HG03520 (cell line): ENCODE measurements around the gene GAPVD1.
"Not testable (repeated sequence)": the region's sequence is repeated elsewhere in the genome, so short reads cannot be mapped to it uniquely, and the experiment has no call there.

Experiments used
- ATAC-seq: cut with Tn5 transposase; IDR thresholded peaks from one replicate; pipeline ENCODE4 v1.9.1; 2021; ENCODE audit warnings: mild to moderate bottlenecking, moderate library complexity; ENCODE audit not compliant: unreplicated experiment

GAPVD1 gene

DNA sequence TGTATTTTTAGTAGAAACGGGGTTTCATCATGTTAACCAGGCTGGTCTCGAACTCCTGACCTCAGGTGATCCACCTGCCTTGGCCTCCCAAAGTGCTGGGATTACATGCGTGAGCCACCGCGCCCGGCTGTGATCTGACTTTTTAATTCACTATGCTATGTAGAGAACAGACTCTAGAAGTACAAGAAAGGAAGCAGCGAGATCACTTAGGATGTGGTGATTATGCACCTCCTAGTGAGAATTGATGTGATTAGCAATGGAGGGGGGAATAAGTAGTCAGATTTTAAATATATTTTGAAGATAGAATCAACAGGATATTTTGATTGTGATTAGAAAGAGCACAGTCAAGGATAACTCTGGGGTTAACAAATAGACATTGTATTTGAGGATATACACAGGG, 36.3 kb downstream of the GAPVD1 start:
- ATAC-seq: no peak

DNA sequence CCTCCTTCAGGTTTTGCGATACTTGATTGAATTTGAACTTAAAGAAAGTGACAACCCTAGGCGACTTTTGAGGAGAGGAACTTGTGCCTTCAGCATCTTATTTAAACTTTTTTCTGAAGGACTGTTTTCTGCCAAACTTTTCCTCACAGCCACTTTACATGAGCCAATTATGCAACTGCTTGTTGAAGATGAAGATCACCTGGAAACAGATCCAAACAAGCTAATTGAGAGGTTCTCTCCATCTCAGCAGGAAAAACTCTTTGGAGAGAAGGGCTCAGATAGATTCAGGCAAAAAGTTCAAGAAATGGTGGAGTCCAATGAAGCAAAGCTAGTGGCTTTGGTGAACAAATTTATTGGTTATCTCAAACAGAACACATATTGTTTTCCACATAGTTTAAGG, 40.6 kb downstream of the GAPVD1 start:
- no peak for ATAC-seq

DNA sequence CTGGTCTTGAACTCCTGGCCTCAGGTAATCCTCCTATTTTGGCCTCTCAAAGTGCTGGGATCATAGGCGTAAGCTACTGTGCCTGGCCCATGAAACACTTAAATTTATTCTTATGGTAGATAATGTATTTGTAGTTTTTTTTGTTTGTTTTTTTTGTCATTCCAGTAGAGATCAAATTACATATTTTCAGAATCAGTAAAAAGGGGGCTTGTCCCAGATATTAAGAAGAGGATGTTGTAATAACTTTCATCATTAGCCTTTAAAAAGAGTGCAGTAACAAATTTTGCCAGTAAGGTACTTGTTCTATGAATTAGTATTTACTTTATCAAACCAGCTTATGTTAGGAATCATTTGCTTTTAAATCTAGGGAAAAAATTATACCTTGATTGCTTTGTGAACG, 42.6 kb downstream of the GAPVD1 start:
- no peak for ATAC-seq

DNA sequence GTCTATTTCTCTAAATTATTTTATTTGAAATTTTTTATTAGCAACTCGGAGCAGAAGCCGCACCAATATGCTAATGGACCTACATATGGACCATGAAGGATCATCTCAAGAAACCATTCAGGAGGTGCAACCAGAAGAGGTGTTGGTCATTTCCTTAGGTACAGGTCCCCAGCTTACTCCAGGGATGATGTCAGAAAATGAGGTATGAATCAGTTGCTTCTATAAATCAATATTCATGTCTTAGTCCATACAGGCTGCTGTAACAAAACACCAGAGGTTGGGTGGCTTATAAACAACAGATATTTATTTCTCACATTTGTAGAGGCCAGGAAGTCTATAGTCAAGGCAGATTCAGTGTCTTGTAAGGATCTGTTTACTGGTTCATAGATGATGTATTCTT, 50.8 kb downstream of the GAPVD1 start:
- ATAC-seq: no peak

DNA sequence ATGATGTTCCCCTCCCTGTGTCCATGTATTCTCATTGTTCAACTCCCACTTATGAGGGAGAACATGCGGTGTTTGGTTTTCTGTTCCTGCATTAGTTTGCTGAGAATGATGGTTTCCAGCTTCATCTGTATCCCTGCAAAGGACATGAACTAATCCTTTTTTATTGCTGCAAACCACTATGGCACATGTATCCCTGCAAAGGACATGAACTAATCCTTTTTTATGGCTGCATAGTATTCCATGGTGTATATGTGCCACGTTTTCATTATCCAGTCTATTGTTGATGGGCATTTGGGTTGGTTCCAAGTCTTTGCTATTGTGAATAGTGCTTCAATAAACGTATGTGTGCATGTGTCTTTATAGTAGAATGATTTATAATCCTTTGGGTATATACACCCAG, 54.7 kb downstream of the GAPVD1 start:
- not testable (repeated sequence) for ATAC-seq

DNA sequence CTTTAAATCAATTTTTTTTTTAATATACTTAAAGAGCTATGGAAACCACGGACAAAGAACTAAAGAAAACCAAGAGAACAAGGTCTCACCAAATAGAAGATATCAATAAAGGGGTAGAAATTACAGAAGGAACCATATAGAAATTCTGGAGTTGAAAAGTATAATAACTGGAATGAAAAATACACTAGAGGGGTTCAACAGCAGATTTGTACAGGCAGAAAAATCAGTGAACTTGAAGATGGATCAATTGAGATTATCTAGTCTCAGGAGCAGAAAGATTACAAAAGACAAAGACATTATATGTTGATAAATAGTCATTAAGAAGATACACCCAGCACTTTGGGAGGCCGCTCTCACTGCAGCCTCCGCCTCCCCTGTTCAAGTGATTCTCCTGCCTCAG, 56.1 kb downstream of the GAPVD1 start:
- no peak for ATAC-seq

DNA sequence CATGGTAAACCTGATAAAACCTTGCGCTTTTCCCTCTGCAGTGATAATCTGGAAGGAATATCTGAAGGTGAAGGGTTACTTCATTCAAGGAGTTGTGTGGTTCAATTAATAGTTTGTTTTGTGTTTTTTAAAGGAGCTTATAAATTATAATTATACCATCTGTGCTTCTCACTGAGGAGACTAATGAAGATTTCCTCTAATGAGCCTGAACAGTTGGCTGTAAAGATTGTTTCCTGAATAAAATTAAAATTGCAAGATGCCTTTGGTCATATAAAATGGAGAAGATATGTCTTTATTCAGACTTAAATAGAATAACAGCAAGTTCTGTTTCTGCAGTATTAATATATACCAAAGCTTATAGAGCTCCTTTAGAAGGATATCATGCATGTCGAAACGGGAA, 59.9 kb downstream of the GAPVD1 start:
- ATAC-seq: no peak

DNA sequence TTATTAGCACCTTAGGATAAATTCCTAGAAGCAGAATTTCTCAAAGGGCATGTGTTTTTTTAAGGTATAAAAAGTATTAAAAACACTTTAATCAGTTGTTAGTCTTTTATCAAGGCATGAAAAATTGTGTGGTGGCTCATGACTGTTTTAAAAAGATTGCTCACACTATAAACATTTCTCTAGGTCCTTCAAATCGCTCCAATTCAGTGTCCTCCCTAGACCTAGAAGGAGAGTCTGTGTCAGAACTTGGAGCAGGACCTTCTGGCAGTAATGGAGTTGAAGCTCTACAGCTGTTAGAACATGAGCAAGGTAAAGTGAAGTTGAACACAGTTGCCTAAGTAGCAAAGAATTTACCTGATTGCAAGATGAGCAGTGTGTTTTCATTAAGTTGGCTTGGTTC, 62.0 kb downstream of the GAPVD1 start:
- no peak for ATAC-seq

DNA sequence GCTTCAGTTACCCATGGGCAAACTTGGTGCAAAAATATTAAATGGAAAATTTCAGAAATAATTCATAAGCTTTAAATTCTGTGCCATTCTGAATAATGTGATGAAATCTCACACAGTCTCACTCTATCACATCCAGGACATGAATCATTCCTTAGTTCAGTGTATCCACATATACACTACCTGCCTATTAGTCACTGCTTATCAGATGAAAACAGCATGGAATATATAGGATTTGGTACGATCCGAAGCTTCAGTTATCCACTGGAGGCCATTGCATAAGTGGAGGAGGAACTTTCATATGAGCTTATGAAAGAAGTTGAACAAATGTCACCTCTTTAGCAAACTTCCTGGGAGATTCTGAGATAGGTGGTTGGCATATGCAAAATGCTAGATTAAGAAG, 64.2 kb downstream of the GAPVD1 start:
- ATAC-seq: no peak

DNA sequence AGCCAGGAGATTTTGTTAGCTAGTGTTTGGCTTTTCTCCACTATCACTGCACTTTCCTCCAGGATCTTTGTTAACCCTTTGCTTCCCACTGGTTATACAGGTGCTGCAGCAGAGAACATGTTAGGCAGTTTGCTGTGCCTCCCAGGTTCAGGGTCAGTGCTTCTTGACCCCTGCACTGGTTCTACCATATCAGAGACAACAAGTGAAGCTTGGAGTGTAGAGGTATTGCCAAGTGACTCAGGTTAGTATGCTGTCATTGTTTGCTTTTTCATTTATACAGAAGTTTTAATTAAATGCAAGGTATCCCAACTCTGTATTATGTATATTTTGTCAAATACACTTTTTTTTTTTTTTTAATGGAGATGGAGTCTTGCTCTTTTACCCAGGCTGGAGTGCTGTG, 68.4 kb downstream of the GAPVD1 start:
- no peak for ATAC-seq

DNA sequence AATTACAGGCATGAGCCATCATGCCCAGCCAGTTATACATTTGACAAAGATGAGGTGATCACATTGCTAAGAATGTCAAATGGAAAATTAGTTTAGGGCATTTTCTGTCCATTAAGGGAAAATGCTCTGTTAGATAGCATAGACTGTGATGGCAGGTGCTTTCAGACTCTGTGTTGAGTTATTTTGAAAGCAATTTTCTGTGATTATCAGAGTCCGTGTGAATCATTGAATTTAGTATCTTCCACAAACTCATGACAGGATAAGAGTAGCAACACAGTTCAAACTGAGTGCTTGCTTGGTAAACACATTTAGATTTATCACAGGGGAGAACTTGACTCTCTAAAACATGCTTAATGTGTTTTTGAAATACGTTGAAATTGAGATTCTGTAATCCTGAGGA, 69.0 kb downstream of the GAPVD1 start:
- no peak for ATAC-seq

DNA sequence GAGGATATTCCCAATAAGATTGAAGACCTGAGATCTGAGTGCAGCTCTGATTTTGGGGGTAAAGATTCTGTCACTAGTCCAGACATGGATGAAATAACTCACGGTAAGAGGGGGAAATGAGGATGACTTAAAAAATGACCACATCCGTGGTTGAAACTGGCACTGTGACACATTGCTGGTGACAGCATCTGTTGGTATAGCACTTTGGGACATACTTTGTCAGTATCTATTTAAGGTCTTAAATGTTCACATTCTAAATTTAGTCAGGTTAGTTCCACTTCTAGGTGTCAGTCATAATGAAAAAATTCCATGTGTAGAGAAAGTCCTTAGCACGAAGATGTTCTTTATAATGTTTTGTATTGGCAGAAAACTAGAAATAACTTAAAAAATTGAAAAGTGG, 70.9 kb downstream of the GAPVD1 start:
- ATAC-seq: no peak

DNA sequence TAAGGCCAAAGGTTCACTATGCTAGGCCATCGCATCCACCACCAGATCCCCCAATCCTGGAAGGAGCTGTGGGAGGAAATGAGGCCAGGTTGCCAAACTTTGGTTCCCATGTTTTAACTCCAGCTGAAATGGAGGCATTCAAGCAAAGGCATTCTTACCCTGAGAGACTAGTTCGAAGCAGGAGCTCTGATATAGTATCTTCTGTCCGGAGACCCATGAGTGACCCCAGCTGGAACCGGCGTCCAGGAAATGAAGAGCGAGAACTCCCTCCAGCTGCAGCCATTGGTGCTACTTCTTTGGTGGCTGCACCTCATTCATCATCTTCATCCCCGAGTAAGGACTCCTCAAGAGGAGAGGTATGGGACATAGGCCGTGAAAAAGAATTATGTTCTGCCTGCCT, 75.6 kb downstream of the GAPVD1 start:
- ATAC-seq: no peak

DNA sequence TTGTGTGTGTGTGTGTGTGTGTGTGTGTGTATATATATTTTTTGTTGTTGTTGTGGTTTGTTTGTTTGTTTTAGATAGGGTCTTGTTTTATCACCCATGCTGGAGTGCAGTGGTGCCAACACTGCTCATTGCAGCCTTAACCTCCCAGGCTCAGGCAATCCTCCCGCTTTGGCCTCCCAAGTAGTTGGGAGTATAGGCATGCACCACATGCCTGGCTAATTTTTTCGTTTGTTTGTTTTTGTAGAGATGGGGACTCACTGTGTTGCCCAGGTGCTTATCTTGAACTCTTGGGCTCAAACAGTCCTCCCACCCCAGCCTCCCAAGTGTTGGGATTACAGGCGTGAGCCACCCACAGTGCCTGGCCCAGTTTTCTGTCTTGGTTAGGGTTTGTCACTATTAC, 77.3 kb downstream of the GAPVD1 start:
- ATAC-seq: no peak

DNA sequence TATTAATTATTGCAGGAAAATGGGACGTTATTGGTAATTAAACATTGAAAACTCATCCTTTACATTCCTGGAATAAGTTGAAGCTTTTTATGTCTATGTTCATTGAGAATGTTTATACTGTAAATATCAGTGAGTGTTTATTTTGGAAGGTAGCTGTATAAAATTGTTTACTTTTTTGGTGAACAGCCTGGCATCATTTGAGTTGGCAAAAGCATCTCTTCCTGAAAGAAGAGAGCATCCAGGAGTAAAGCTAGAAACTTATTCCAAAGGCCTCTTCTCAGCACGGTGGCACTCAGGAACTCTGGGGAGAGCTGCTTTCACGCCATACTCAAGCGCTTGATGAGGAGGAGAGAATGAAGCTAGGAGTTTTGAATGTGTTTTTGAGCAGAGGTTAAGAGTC, 79.9 kb downstream of the GAPVD1 start:
- no peak for ATAC-seq

DNA sequence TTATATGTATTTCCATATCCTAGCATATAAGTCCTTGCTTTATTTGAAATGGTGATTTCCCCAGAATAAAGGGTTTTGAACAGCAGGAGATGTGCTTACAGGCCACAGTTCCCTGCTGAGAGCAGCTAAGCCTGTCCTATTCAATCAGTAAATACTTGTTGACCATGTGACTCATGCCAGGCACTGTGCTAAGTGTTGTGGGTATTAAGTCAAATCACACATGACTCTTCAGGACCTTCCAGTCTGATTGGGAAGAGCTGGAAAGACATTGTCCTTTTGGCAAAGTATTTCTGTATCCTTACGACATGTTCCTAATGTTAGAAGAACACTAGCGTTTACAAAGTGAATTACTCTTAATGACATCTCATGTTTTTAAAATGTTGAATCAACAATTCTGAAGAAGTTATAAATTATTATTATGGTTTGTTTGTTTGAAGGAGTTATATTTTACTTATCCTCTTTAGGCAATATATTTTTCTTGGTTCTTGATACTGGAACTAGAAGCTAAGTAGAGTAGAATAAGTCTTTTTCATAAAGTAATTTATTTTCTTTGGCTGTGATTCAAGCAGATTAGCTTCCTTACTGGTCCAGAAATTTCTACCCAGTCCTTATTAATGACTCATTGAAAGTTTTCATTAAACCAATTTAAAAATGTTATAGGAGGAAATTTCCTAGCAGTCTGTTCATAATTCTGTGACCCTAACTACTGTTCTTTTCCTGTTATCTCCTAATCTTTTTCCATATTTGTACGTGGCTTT, 82.1 kb downstream of the GAPVD1 start:
- no peak for ATAC-seq

DNA sequence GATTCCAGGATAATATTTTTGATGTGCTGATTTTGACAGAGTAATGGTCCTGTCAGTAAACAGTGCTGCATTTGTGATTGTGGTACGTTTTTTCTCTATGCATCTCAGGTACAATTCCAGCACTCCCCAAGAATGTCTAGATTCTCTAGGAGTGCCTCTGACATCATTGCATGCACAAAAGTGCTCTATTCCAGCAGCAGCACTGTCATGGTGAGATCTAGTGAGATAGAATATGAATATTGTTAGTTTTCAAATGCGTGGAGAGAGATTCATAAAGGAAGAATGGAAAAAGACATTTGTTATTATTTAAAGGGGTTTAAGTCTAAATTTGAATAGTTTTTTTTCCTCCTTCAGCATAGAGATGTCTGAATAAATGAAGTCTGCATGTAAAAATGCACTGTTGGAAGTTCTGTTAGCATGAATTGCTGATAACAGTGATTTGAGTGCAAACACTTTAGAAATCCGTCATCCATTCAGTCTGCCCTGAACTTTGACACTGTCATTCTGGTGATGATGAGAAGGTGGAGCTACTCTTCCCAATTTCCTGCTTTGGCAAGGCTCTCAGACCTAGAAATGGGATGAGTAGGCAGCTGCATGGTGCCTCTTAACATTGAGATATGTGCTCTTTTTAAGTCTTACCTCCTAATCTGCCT, 84.6 kb downstream of the GAPVD1 start:
- ATAC-seq: no peak

DNA sequence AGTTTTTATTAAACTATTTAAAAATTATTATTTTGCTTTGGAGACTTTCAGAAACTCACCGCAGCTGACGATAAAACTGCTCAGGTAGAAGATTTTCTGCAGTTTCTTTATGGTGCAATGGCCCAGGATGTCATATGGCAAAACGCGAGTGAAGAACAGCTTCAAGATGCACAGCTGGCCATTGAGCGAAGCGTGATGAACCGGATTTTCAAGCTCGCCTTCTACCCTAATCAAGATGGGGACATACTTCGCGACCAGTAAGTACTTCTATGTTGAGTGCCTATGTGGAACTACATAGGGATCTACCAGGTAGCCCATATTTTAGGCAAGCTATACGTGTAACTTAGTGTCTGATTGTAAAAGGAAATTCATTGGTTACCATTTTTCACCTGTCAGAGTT, 94.0 kb downstream of the GAPVD1 start:
- no peak for ATAC-seq

DNA sequence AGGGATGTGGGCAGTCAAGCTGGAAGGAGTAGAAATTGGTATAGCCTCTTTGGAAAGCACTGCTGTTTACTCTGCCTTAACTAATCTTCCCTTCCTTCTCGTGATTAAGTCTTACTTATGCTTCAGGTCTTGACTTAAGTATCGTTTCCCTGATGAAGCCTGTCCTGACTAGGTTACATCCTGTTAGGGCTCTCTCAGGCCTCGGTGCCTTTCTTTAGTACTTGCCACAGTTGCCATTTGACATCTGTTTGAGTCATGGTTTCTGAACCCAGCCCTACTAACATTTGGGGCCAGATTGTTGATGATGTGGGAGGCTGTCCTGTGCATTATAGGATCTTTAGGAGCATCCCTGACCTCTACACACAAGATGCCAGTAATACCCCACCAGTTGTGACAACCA, 94.4 kb downstream of the GAPVD1 start:
- no peak for ATAC-seq

DNA sequence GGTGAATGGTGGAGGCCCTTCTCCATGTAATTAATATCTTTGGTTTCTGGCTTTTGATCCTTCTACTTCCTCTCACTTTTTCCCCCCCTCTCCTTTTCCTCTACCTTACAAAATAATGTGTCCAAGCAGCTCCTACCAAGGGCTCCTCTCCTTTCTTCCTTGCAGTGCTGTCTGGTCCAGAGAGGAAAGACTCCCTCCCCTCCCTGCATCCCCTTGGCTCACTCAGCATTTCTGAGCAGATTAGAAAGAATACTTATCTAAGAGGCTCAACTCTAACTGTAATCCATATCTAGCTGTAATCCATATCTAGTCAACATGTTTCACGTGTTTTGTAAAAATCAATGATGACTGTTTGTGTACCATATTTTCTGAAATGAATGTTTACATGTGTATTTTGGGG, 97.4 kb downstream of the GAPVD1 start:
- ATAC-seq: no peak

DNA sequence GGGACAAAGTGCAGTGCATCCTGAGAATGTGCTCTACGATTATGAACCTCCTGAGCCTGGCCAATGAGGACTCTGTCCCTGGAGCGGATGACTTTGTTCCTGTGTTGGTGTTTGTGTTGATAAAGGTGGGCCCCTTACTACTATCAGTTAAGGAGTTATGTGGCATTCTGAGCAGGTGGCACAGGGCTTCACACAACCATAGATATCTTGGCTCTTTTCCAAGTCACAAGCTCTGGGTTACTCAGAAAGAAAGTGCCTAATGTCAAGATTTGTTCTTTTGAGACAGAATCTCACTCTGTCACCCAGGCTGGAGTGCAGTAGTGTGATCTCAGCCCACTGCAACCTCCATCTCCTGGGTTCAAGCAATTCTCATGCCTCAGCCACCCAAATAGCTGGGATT, 99.0 kb downstream of the GAPVD1 start:
- ATAC-seq: no peak

DNA sequence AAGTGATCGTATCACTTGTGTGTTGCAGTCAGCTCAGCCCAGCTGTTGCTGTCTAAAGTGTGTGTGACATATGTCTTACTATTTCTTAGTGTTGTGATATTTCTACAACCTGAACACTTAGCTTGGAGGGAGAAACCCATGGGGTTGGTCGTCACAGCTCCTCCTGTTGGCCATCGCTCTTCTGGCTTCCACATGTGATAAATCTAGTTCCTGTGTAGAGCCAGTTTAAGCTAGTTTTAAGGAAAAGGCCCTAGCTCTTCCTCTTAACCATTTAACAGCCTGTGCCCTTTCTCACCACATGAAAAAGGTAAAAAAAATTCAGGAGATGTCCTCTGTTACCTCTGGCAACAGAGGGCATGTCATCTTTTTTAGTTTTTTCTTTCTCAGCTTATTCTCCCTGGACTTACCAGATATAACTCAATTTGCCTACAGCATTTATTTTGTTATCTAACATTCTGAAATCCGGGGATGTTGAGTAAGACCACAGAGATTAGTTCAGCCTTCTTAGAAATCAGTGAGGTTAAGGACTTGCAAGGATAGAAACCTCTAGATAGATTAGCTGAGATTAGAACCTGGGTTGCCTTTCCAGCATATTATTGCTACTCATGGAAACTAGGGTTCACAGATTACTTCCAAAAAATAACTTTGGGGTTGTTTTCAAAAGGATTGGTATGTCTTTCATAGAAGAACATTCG, 100.4 kb downstream of the GAPVD1 start:
- no peak for ATAC-seq
